HG02884 (cell line): Measurements from ENCODE around the gene HSDL2.
"Not testable (repeated sequence)": the region's sequence is repeated elsewhere in the genome, so short reads cannot be mapped to it uniquely, and the experiment has no call there.

Source experiments
- ATAC-seq: cut with Tn5 transposase; IDR thresholded peaks from one replicate; pipeline ENCODE4 v1.9.1; 2021; ENCODE audit warnings: mild to moderate bottlenecking, moderate library complexity; ENCODE audit not compliant: unreplicated experiment

HSDL2 gene

GRCh38 chr9:112365257-112365656 is 14.7 kb upstream of the HSDL2 start:
- ATAC-seq: not testable (repeated sequence)

DNA sequence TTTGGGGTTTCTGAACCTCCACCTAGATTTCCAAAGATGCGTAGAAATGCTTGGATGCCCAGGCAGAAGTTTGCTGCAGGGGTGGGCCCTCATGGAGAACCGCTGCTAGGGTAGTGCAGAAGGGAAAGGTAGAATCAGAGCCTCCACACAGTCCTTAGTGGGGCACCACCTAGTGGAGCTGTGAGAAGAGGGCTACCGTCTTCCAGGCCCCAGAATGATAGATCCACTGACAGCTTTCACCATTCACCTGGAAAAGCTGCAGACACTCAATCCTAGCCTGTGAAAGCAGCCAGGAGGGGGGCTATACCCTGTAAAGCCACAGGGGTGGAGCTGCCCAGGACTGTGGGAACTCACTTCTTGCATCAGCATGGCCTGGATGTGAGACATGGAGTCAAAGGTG is 13.3 kb upstream of the HSDL2 start:
- ATAC-seq: no peak

DNA sequence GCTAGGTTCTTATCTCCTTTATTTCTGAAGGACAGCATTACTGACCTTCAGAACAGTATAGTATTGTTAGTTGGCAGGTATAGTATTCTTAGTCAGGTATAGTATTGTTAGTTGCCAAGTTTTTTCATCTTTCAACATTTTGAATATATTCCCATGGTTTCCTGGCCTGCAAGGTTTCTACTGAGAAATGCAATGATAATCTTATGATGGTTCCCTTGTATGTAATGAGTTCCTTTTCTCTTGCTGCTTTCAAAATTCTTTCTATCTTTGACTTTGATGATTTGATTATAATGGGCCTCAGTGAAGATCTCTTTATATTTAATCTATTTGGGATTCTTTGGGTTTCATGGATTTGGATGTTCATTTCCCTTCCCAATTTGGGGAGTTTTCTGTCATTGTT is 12.4 kb upstream of the HSDL2 start:
- no peak for ATAC-seq

- no peak for ATAC-seq
Measured at GRCh38 chr9:112369817-112370216, 10.1 kb upstream of the HSDL2 start.

DNA sequence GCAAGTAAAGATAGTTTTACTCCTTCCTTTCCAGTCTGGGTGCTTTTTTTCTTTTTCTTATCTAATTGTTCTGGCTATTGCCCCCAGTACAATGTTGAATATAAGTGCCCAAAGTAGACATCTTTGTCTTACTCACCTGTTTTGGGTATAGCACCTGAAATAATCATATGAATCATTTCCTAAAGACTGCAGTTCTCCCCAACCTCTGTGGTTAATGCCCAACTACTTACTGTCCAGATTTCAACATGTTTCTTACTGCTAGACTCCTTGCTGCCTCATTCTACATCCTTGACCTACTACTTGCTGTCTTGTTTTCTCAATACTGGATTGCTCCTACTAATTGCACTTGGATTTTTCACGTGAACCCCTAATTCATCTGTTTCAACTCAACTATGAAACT is 8.8 kb upstream of the HSDL2 start:
- ATAC-seq: no peak

DNA sequence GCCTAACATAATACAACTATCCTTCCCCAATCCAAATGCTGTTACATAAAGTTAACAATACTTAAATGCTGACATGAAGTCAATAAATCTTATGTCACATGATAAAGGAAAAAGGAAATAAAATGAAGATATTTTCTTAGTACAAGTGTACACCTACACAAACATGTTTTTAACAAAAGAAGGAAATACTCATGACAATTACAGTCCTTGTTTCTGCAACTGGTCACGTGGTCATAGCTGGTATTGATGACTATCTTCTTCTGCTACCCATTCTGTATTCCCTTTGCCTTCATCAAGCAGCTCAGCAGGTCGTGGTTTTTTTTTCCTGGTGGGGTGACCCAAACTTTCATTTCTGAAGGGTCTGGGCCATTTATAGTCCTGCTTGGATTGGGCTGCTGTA is 6.2 kb upstream of the HSDL2 start:
- not testable (repeated sequence) for ATAC-seq

DNA sequence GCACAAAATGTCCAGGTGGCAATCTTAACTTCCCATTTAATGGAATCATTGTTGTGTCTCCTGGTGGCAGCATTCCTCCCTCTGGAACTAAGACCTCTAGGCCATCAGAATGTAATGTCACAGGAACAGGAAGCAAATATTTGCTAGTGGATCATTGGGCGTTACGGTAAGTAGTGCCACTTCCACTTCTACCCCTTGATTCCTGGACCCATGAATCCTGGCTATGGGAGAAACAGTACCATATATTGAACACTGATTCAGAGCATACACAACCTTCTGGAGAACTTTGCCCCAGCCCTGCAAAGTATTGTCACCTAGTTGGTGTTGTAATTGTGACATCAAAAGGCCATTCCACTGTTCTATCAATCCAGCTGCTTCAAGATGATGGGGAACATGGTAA is 5.7 kb upstream of the HSDL2 start:
- ATAC-seq: not testable (repeated sequence)

DNA sequence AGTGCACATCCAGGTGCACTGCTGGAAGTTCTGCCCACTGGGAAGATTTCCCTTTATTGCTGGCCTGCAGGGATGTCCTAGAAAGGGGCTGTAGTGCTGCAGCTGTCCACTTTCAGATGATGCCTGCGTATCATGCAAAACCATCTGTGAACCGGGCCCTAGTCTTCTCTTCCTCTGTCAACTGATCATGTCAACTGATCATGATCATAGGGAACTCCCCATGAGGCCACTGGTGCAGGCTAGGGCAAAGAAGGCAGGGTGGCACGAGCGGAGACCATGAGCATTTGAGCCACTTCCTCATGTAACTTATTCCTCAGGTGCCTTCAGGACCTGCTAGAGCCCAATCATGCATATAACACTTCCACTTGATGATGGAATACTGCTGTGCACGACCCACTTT is 4.5 kb upstream of the HSDL2 start:
- no peak for ATAC-seq

- no peak for ATAC-seq
Measured at GRCh38 chr9:112377087-112377486, 2.8 kb upstream of the HSDL2 start.

DNA sequence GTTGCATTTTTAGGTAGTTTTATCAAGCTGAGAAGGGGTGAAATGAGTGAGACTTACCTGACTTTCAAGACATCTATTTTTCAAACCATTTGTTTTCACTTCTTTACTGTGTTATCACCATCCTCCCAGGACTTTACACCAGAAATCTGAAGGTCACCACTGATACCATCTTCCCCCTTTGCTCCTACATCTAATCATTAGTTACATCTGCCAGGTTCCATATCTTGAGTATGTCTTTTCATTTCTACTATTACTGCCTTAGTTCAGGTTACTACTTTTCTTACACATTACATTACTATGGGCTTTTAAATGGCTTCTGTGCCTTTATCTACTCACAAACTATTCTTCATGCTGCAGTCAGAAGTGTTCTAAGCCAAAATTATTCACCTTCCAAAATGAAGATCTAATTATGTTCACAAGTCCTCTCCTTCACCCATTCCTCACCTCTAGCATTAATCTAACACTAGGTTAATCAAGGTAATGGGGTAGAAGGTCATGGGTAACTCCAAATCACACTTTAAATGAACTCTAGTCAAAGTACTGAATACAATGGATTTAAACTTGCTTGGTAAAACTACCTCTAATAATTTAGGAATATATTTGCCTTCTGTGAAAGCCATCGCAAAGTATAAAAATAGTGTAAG is 2.1 kb upstream of the HSDL2 start:
- ATAC-seq: no peak

DNA sequence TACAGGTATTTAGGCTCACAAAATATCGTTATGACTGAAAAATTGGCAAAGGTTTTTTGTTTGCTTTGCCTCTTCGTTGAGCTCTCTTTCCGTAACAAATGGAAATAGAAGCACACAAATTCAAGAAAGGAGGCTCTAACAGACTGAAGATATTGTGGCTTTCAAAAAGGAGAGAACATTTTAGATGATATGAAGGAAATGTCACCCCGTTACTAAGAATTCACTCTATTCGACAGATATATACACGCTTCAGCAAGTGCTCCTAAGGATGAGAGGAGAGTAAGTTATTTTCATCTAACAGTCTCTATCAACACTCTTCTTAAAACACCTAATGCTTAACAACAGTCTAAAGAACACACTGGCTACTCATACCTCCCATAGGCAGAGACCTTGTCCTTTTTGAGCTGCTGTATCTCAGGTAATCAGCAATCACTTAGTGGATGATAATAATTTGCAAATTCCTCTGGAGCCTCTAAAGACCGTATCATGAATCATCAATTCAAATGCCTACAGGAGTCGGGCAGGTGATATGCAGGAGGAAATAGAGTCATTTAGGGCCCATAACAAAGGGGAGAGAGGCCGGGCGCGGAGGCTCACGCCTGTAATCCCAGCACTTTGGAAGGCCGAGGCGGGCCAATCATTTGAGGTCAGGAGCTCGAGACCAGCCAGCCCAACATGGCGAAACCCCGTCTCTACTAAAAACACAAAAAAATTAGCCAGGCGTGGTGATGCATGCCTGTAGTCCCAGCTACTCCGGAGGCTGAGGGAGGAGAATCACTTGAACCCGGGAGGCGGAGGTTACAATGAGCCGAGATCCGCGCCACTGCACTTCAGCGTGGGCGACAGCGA is 1.4 kb upstream of the HSDL2 start:
- peak; percentile 14 for ATAC-seq

DNA sequence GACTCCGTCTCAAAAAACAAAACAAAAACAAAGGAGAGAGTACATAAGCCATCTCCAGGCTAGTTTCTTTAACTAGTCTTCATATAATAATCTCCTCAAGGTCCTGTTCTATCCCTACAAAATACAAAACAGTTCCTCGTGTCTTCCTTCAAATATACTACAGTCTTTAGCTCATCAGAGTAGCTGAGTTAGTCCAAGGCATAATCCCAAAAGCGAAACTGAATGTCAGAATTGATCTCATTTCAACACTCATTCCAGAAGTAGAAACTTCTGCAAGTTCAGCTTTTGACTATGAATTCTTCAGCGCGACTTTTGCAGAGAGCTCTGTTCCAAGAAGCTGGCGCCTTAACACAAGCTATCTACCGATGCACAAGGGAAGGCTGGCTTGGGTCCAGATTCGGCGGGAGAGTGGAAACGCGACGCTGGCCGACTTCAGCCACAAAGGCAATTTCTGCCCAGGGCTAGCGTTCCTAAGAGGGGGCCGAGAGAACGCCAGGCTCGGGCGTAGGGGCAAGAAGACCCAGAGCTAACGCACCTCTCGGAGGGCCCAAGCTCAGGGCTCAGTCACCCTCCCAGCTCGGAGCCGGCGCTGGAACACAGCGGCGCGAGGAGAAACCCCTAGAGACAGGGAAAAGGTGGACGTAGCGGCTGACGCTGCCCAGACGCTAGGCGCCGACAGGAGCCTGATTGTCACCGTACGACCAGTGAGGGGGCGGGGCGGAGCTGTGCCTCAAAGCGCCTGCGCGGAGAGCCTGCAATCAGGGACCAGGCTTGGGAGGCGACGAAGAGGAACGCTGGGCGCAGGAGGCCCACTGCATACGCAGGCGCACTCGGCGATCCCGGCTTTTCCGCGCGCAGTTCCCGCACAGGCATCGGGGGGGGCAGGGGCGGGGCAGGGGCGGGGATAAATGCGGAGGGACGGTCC is 469 bp upstream of the HSDL2 start:
- ATAC-seq: peak; percentile 74

DNA sequence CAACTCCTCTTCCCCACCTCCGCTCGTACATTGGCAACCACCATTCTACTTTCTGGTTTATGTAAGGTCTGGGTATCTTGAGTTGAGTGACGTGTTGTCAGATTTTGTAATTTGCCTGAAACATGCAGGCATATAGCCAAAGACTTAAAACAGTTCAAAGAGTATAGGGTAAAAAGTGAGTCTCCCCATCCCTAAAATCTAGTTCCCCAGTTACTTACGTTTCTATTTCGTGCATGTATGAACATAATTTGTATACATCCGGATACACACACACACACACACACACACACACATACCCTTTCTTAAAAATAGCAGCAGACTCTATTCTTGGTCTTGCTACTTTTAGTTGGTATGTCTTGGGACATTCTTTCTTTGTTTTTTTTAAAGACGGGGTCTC is 915 bp downstream of the HSDL2 start:
- no peak for ATAC-seq

- no peak for ATAC-seq
Measured at GRCh38 chr9:112382066-112382465, 2.2 kb downstream of the HSDL2 start.

GRCh38 chr9:112382501-112383364 is 2.8 kb downstream of the HSDL2 start:
- ATAC-seq: no peak

- no peak for ATAC-seq
Measured at GRCh38 chr9:112384219-112384618, 4.3 kb downstream of the HSDL2 start.

DNA sequence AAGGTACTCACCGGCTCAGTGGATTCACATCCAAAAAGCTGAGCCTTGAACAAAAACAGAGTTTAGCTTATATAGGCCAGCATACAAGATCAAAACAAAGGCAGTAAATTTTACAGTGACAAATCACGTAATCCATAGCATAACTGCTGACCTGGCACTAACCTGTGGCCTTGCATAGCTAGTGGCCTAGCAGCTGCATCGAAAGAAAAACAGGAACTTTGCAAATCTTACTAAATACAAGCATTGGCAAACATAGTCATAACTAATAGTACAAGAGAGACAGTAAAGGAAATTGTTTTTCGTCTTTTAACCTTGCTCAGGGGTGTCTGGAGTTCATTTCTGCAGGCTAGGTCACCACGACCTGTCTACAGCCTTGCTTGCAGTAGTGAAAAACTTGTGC is 4.8 kb downstream of the HSDL2 start:
- ATAC-seq: peak; percentile 44

GRCh38 chr9:112387115-112387514 is 7.2 kb downstream of the HSDL2 start:
- ATAC-seq: no peak

- not testable (repeated sequence) for ATAC-seq
Measured at GRCh38 chr9:112389897-112390296, 10.0 kb downstream of the HSDL2 start.

DNA sequence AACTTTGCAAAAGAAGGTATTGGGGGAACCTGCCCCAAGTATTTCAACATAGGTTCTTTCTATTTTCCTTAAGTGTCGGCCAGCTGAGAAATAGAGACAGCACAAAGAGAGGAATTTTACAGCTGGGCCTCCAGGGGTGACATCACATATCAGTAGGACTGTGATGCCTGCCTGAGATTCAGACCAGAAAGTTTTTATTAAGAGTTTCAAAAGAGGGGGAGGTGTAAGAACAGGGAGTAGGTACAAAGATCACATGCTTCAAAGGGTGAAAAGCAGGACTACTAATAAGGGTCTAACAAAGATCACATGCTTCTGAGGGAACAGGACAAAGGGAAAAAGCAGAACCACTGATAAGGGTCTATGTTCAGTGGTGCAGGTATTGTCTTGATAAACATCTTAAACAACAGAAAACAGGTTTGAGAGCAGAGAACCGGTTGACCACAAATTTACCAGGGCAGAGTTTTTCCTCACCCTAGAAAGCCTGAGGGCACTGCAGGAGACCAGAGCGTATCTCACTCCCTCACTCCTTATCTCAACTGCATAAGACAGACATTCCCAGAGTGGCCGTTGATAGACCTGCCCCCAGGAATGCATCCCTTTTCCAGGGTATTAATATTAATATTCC is 12.1 kb downstream of the HSDL2 start:
- ATAC-seq: not testable (repeated sequence)
